ENCODE measurements around the gene DCST2.

The DCST2 gene

GRCh38 chr1:155032886-155033285 is 695 bp downstream of the DCST2 start:
- peaks cover 15% of the 10 kb centered on the region for H3K27me3 ChIP-seq (ENCODE audit: low read depth, low read length)
- no peak overlapping the region for H3K27ac ChIP-seq (ENCODE audit: low read length)
- TF ChIP-seq EZH2phosphoT487 (IDR thresholded peaks at IDR 0.05; ENCODE audit: low read depth): no peak
- no peak for TF ChIP-seq CTCF (IDR thresholded peaks at IDR 0.05; ENCODE audit: low read depth, low read length)
- H3K4me1 ChIP-seq (ENCODE audit: low read length): no peaks in the 10 kb centered on the region
- no peaks in the 10 kb centered on the region for H4K20me1 ChIP-seq (ENCODE audit: insufficient read depth, low read length)
- no peaks in the 10 kb centered on the region for H3K9me3 ChIP-seq (ENCODE audit: insufficient read depth, low read length)
- H3K9ac ChIP-seq (ENCODE audit: low read length): no peak overlapping the region
- no peak overlapping the region for H2AFZ ChIP-seq (ENCODE audit: low read depth, low read length)
- H3K79me2 ChIP-seq (ENCODE audit: low read length): no peaks in the 10 kb centered on the region
- no peak overlapping the region for H3K4me3 ChIP-seq (ENCODE audit: low read length)
- no peak overlapping the region for H3K4me2 ChIP-seq (ENCODE audit: low read length)
- H3K36me3 ChIP-seq (replicated peaks; ENCODE audit: low read depth, low read length): no peaks in the 10 kb centered on the region

- Histone ChIP-seq H3K9ac (ENCODE audit: low read length) (no peak overlapping the region), H3K4me1 (ENCODE audit: low read length) (no peaks in the 10 kb centered on the region), H3K27ac (ENCODE audit: low read length) (no peak overlapping the region), H3K27me3 (ENCODE audit: low read depth, low read length) (peaks cover 6% of the 10 kb centered on the region; the same call in 1 of the 2 replicates), H2AFZ (ENCODE audit: low read depth, low read length) (no peak overlapping the region), H3K4me3 (ENCODE audit: low read length) (no peak overlapping the region), H3K9me3 (ENCODE audit: insufficient read depth, low read length) (no peaks in the 10 kb centered on the region), H3K36me3 (replicated peaks; ENCODE audit: low read depth, low read length) (no peaks in the 10 kb centered on the region), H3K79me2 (ENCODE audit: low read length) (no peaks in the 10 kb centered on the region), H4K20me1 (ENCODE audit: insufficient read depth, low read length) (no peaks in the 10 kb centered on the region), H3K4me2 (ENCODE audit: low read length) (no peak overlapping the region)
- TF ChIP-seq CTCF (IDR thresholded peaks at IDR 0.05; ENCODE audit: low read depth, low read length) (no peak), EZH2phosphoT487 (IDR thresholded peaks at IDR 0.05; ENCODE audit: low read depth) (no peak)
Measured at GRCh38 chr1:155030899-155031298, 2.7 kb downstream of the DCST2 start.

GRCh38 chr1:155030243-155030795 is 3.3 kb downstream of the DCST2 start:
- H3K79me2 ChIP-seq (ENCODE audit: low read length): no peaks in the 10 kb centered on the region
- no peak overlapping the region for H3K27ac ChIP-seq (ENCODE audit: low read length)
- no peaks in the 10 kb centered on the region for H3K36me3 ChIP-seq (replicated peaks; ENCODE audit: low read depth, low read length)
- no peaks in the 10 kb centered on the region for H3K4me1 ChIP-seq (ENCODE audit: low read length)
- no peak overlapping the region for H2AFZ ChIP-seq (ENCODE audit: low read depth, low read length)
- no peaks in the 10 kb centered on the region for H4K20me1 ChIP-seq (ENCODE audit: insufficient read depth, low read length)
- TF ChIP-seq EZH2phosphoT487 (IDR thresholded peaks at IDR 0.05; ENCODE audit: low read depth): no peak
- TF ChIP-seq CTCF (IDR thresholded peaks at IDR 0.05; ENCODE audit: low read depth, low read length): no peak
- H3K27me3 ChIP-seq (ENCODE audit: low read depth, low read length): peaks cover 7% of the 10 kb centered on the region; the same call in 1 of the 2 replicates
- no peak overlapping the region for H3K9ac ChIP-seq (ENCODE audit: low read length)
- no peak overlapping the region for H3K4me3 ChIP-seq (ENCODE audit: low read length)
- no peaks in the 10 kb centered on the region for H3K9me3 ChIP-seq (ENCODE audit: insufficient read depth, low read length)
- no peak overlapping the region for H3K4me2 ChIP-seq (ENCODE audit: low read length)

GRCh38 chr1:155029513-155030242 is 3.9 kb downstream of the DCST2 start:
- H3K9ac ChIP-seq (ENCODE audit: low read length): no peak overlapping the region
- no peaks in the 10 kb centered on the region for H3K79me2 ChIP-seq (ENCODE audit: low read length)
- no peaks in the 10 kb centered on the region for H3K4me1 ChIP-seq (ENCODE audit: low read length)
- H3K27me3 ChIP-seq (ENCODE audit: low read depth, low read length): peaks cover 7% of the 10 kb centered on the region; the same call in 1 of the 2 replicates
- no peak overlapping the region for H3K27ac ChIP-seq (ENCODE audit: low read length)
- H4K20me1 ChIP-seq (ENCODE audit: insufficient read depth, low read length): no peaks in the 10 kb centered on the region
- H2AFZ ChIP-seq (ENCODE audit: low read depth, low read length): no peak overlapping the region
- H3K4me3 ChIP-seq (ENCODE audit: low read length): no peak overlapping the region
- TF ChIP-seq EZH2phosphoT487 (IDR thresholded peaks at IDR 0.05; ENCODE audit: low read depth): no peak
- no peak for TF ChIP-seq CTCF (IDR thresholded peaks at IDR 0.05; ENCODE audit: low read depth, low read length)
- no peaks in the 10 kb centered on the region for H3K36me3 ChIP-seq (replicated peaks; ENCODE audit: low read depth, low read length)
- no peak overlapping the region for H3K4me2 ChIP-seq (ENCODE audit: low read length)
- no peaks in the 10 kb centered on the region for H3K9me3 ChIP-seq (ENCODE audit: insufficient read depth, low read length)
